Measurements from ENCODE around the gene APMAP. TPM values are rescaled to one million over a fixed set of nuclear protein-coding genes. Genes with fewer than 3 reads are reported as not detected.
"Not testable (repeated sequence)": the region's sequence is repeated elsewhere in the genome, so short reads cannot be mapped to it uniquely, and the experiment has no call there.

The APMAP gene
- total RNA-seq, 1 donor from 2014 or later = 95.2 TPM

DNA sequence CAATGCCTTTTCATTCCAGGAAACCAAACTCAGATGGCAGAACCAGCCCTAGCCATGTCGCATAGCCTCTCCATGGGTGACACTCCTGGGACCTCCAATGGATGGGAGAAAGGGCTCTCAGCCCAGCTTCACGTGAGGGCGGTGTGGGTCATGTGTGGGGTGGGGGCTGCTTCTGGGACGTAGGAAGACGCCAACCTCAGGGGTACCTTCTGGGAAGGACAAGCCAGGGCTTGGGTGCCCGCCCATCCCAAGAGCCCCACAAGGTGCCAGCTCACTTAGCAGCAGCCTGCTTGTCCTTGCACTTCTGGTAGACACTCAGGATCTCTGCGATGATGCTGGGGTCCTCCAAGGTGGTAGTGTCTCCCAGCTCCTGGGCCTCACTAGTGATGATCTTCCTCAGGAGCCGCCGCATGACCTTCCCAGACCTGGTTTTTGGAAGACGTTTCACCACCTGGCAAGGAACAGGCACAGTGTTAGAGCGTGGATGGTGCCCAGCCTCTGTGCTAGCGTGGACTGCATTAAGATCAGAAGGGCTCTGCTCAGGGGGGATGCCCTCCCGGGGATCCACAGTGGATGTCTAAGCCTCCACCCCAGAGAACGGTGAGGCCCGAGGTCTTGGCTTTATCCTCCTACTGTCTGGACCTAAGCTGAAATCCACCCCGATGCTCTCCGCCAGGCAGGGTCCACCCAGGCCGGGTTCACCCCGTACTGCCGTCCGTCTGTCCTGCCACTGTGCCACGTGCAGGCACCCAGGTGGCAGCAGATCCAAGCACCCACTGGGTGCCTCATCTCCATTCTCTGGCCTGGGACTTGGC, 15.1 kb upstream of the APMAP start:
- Mint-ChIP-seq H3K36me3 (ENCODE audit: low read depth, unreplicated experiment) (peaks cover 7% of the 10 kb centered on the region), H3K27ac (ENCODE audit: unreplicated experiment) (no peak overlapping the region), H3K4me1 (ENCODE audit: unreplicated experiment) (peaks cover 2% of the 10 kb centered on the region), H3K27me3 (ENCODE audit: unreplicated experiment) (peaks cover 2% of the 10 kb centered on the region), H3K9me3 (ENCODE audit: unreplicated experiment) (no peaks in the 10 kb centered on the region), H3K4me3 (ENCODE audit: unreplicated experiment) (no peak overlapping the region)
- no peak for TF ChIP-seq CTCF (IDR thresholded peaks at IDR 0.05; ENCODE audit: unreplicated experiment)
- no peak for DNase-seq (ENCODE audit: low spot score)

GRCh38 chr20:25006431-25007167, 14.0 kb upstream of the APMAP start:
- peaks cover 2% of the 10 kb centered on the region for H3K27me3 Mint-ChIP-seq (ENCODE audit: unreplicated experiment)
- peaks cover 2% of the 10 kb centered on the region for H3K4me1 Mint-ChIP-seq (ENCODE audit: unreplicated experiment)
- peaks cover 7% of the 10 kb centered on the region for H3K36me3 Mint-ChIP-seq (ENCODE audit: low read depth, unreplicated experiment)
- H3K27ac Mint-ChIP-seq (ENCODE audit: unreplicated experiment) = no peak overlapping the region
- no peak overlapping the region for H3K4me3 Mint-ChIP-seq (ENCODE audit: unreplicated experiment)
- no peaks in the 10 kb centered on the region for H3K9me3 Mint-ChIP-seq (ENCODE audit: unreplicated experiment)
- no peak for DNase-seq (ENCODE audit: low spot score)
- TF ChIP-seq CTCF (IDR thresholded peaks at IDR 0.05; ENCODE audit: unreplicated experiment) = no peak

GRCh38 chr20:25005661-25006060, 13.1 kb upstream of the APMAP start:
- Mint-ChIP-seq H3K9me3 (ENCODE audit: unreplicated experiment) (no peaks in the 10 kb centered on the region), H3K4me3 (ENCODE audit: unreplicated experiment) (no peak overlapping the region), H3K4me1 (ENCODE audit: unreplicated experiment) (peaks cover 2% of the 10 kb centered on the region), H3K36me3 (ENCODE audit: low read depth, unreplicated experiment) (peaks cover 7% of the 10 kb centered on the region), H3K27ac (ENCODE audit: unreplicated experiment) (no peak overlapping the region), H3K27me3 (ENCODE audit: unreplicated experiment) (peaks cover 2% of the 10 kb centered on the region)
- TF ChIP-seq CTCF (IDR thresholded peaks at IDR 0.05; ENCODE audit: unreplicated experiment) = no peak
- DNase-seq (ENCODE audit: low spot score) = no peak

DNA sequence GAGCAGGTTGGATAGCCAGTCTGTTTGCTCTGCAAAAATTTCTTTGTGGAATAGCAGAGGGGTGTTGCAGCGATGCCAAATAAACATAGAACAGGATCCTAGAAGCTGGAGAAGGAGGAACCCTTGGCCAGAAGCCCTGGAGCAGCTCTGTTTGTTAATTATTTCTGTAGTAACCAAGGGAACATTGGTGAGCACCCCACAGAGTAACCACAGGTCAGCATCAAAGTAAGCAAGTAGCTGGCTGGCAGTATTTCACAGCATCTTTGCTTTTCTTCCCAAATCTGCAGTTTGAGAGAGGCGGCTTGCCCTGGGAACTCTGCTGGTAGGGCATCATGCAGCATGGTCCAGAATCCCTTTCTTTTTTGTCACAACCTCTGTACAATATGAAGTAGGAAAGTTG, 12.7 kb upstream of the APMAP start:
- no peak for TF ChIP-seq CTCF (IDR thresholded peaks at IDR 0.05; ENCODE audit: unreplicated experiment)
- peaks cover 7% of the 10 kb centered on the region for H3K36me3 Mint-ChIP-seq (ENCODE audit: low read depth, unreplicated experiment)
- no peak overlapping the region for H3K4me3 Mint-ChIP-seq (ENCODE audit: unreplicated experiment)
- H3K4me1 Mint-ChIP-seq (ENCODE audit: unreplicated experiment) = peaks cover 1% of the 10 kb centered on the region
- no peaks in the 10 kb centered on the region for H3K9me3 Mint-ChIP-seq (ENCODE audit: unreplicated experiment)
- no peak for DNase-seq (ENCODE audit: low spot score)
- no peak overlapping the region for H3K27ac Mint-ChIP-seq (ENCODE audit: unreplicated experiment)
- no peaks in the 10 kb centered on the region for H3K27me3 Mint-ChIP-seq (ENCODE audit: unreplicated experiment)

- DNase-seq (ENCODE audit: low spot score) = no peak
- Mint-ChIP-seq H3K27ac (ENCODE audit: unreplicated experiment) (no peak overlapping the region), H3K4me1 (ENCODE audit: unreplicated experiment) (no peaks in the 10 kb centered on the region), H3K4me3 (ENCODE audit: unreplicated experiment) (no peak overlapping the region), H3K9me3 (ENCODE audit: unreplicated experiment) (no peaks in the 10 kb centered on the region), H3K36me3 (ENCODE audit: low read depth, unreplicated experiment) (peaks cover 7% of the 10 kb centered on the region), H3K27me3 (ENCODE audit: unreplicated experiment) (peaks cover 3% of the 10 kb centered on the region)
- no peak for TF ChIP-seq CTCF (IDR thresholded peaks at IDR 0.05; ENCODE audit: unreplicated experiment)
Measured at GRCh38 chr20:25003002-25003401, 10.5 kb upstream of the APMAP start.

- not testable (repeated sequence) for H3K9me3 Mint-ChIP-seq (ENCODE audit: unreplicated experiment); H3K4me1 Mint-ChIP-seq (ENCODE audit: unreplicated experiment); H3K27me3 Mint-ChIP-seq (ENCODE audit: unreplicated experiment); H3K27ac Mint-ChIP-seq (ENCODE audit: unreplicated experiment); H3K36me3 Mint-ChIP-seq (ENCODE audit: low read depth, unreplicated experiment); DNase-seq (ENCODE audit: low spot score); H3K4me3 Mint-ChIP-seq (ENCODE audit: unreplicated experiment)
Measured at GRCh38 chr20:25001323-25001722, 8.8 kb upstream of the APMAP start.
